Mucosa of stomach (tissue), 1 donor: ENCODE measurements around the gene TTC21A.

Experiments used
- H3K27me3 ChIP-seq: one replicate; pipeline ENCODE4 v1.7.0; 2013; ENCODE audit warnings: mild to moderate bottlenecking, low read length; ENCODE audit not compliant: control insufficient read depth, insufficient read depth
- H3K36me3 ChIP-seq: one replicate; pipeline ENCODE4 v1.7.0; 2013; ENCODE audit warnings: low read length; ENCODE audit not compliant: control insufficient read depth, insufficient read depth
- H3K4me1 ChIP-seq: one replicate; pipeline ENCODE4 v1.7.0; 2013; ENCODE audit warnings: mild to moderate bottlenecking, low read length; ENCODE audit not compliant: control insufficient read depth, insufficient read depth
- H3K4me3 ChIP-seq: one replicate; pipeline ENCODE4 v1.7.0; 2013; ENCODE audit warnings: low read length
- H3K9ac ChIP-seq: one replicate; pipeline ENCODE4 v1.7.0; 2013; ENCODE audit warnings: mild to moderate bottlenecking, low read length, moderate library complexity
- H3K9me3 ChIP-seq: one replicate; pipeline ENCODE4 v1.7.0; 2013; ENCODE audit warnings: mild to moderate bottlenecking, low read length, moderate library complexity; ENCODE audit not compliant: control insufficient read depth
- donor health status: Pancreatic carcinoma.

Gene TTC21A

DNA sequence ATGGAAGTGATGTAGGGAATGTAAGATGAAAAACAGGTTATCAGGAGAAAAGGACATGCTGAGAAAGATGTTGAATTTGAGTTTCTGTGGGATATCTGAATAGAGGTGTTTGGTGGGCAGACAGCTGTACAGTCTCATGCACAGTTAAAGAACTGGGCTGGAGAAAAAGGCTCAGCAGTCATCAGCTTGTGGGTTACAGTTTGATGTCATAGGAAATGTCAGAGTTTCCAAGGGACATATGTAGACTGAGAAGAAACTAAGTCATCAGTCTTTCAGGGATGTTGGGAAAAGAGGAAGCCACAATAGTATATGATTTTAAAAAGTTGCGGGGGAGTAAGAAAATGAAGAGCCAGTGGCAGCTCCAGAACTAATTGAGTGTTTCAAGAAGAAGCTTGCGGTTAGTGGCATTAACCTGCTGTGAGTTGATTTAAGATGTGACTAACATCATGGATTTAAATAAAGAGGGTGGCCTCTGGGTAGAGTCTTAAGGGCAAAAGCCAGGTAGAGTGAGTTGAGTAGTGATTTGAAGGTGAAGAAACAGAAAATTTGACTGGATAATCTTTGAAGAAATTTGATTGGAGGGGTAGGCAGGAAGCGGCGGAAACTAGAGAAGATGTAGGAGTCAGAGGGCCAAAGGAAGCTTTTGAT is 24.7 kb upstream of the TTC21A start:
- H3K9ac ChIP-seq, result no peak overlapping the region
- H3K27me3 ChIP-seq, result no peaks in the 10 kb centered on the region
- H3K9me3 ChIP-seq, result no peaks in the 10 kb centered on the region
- H3K4me3 ChIP-seq, result no peak overlapping the region
- H3K36me3 ChIP-seq, result no peaks in the 10 kb centered on the region
- H3K4me1 ChIP-seq, result no peaks in the 10 kb centered on the region

DNA sequence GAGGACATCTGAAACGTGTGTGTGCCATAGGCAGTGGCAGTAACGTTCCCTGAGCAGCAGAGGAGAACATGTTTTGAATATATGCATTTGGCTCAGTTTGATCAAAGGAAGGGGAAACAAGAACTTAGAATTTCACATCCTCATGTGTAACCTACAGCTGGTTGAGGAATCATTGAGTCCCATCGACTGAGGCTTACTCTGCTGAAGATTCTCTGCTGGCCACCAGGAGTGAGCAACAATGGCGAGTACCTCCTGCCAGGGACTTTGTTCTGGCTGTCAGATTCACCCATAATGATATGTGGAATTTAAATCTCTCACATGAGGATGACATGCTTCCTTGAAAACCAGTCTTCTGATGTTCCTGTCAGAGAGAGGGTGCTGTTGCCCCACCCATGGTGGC is 21.3 kb upstream of the TTC21A start:
- H3K9me3 ChIP-seq, result no peaks in the 10 kb centered on the region
- H3K9ac ChIP-seq, result no peak overlapping the region
- H3K4me3 ChIP-seq, result no peak overlapping the region
- H3K4me1 ChIP-seq, result no peaks in the 10 kb centered on the region
- no peaks in the 10 kb centered on the region for H3K27me3 ChIP-seq
- H3K36me3 ChIP-seq, result no peaks in the 10 kb centered on the region

DNA sequence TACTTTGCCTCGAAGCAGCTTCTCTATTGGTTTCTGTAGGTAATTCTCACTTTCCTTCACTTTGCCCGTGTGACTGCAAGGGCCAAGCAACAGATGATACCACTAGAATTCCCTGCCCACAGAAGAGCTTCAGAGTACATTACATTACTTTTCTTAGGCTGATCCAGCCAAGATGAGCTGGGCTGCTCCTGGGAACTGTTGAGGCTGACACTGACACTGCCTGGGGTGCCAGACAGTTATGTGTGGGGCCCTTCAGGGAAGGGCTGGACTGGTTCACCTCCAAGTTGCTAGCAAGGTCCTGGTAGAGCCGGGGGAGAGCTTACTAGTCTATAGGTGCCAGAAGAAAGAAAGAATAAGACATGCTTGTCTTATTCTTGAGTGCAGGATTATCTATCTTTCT is 19.0 kb upstream of the TTC21A start:
- Histone ChIP-seq H3K9ac (no peak overlapping the region), H3K27me3 (no peaks in the 10 kb centered on the region), H3K4me1 (no peaks in the 10 kb centered on the region), H3K36me3 (no peaks in the 10 kb centered on the region), H3K9me3 (no peaks in the 10 kb centered on the region), H3K4me3 (no peak overlapping the region)

DNA sequence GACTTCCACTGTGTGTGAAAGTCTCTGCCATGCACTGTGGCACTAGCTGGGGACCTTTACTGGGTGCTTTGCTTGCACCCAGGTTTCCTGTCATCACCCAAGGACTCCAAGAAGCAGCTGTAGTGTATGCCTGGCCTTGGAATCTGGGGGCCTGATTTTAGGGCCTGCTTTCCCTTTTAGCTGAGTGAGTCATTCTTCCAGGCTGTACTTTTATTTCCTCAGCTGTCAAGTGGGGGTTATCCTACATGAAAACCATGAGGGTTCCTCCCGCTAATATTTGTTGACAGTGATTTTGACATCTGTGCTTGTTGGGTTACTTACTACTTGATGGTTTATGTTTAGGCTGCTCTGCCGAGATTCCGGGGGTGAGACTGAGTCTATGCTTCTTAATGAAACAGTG is 18.6 kb upstream of the TTC21A start:
- H3K9me3 ChIP-seq, result no peaks in the 10 kb centered on the region
- H3K4me1 ChIP-seq, result no peaks in the 10 kb centered on the region
- no peak overlapping the region for H3K9ac ChIP-seq
- no peaks in the 10 kb centered on the region for H3K36me3 ChIP-seq
- H3K27me3 ChIP-seq, result no peaks in the 10 kb centered on the region
- no peak overlapping the region for H3K4me3 ChIP-seq

DNA sequence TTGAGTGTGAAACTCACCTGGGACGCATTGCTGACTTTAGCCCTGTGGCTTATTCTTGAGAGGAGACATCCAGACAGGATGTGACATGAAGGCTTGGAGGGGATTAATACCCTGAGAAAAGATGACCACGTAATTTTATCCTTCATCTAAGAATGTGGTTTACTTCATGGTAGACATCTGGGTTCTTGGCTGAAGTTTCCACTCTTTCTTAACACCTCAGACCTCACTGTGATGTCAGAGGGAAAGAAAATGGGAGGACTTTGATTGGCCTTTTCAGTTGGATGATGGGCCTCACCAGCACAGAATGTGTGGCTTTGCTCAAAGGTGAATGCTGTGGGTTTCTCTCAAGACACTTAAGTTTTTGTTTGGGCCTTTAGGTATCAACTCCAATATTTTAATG is 16.6 kb upstream of the TTC21A start:
- H3K36me3 ChIP-seq, result peaks cover 7% of the 10 kb centered on the region
- H3K4me3 ChIP-seq, result no peak overlapping the region
- H3K9ac ChIP-seq, result no peak overlapping the region
- H3K9me3 ChIP-seq, result no peaks in the 10 kb centered on the region
- H3K27me3 ChIP-seq, result no peaks in the 10 kb centered on the region
- H3K4me1 ChIP-seq, result no peaks in the 10 kb centered on the region

DNA sequence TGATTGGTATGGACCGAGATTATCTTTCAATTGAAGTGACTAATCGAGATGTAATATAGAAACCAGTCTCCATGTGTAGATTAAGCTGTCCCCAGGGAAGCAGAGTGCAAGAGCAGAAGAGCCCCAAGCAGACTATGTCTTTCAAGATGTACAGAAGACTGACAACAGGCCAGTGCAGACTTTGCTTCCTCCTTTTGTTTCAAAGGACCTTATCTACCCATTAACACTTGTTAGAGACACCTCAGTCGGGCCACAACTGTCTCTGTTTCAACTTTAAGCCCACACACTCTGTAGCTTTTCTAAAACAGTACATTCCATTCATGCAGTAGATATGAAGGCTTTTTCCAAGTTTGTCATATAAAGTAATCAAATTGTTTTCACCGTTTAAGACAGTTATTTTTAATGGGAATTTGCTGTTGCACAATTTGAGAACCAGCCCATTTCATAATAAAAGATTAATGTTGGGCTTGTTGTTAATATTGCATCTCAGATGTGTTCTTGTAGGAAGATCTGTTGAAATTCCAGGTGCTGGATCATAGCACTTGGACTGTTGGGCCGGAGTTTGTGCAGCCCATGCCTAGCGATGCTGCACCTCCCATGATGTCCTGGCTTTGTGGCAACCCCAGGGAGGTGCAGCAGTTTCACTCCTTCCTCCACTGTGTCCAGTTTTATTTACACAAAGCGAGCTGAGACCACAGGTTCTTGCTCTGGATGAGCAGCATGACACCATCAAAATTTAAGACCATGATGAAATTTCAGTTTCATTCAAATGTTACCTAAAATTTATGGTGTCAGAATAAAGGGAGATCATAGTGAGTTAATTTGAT is 12.4 kb upstream of the TTC21A start:
- H3K9ac ChIP-seq, result no peak overlapping the region
- no peak overlapping the region for H3K4me3 ChIP-seq

DNA sequence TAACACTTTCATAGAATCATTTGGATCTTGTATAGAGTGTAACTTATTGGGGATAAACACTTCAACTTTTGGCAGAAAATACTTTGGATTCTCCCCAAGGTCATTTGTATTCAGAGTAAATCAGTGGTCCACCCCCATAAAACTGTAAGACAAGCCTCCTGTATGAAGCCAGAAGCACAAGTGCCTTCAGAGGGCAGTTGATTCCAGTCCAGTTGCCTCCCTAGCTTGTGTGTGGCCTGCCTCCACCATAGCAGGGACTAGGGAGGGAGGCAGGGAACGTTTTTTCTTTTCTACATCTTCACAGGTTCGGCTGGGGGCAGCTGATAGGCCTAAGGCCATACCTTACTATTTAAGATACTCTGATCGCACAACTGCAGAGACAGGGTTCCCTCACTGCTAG is 11.7 kb upstream of the TTC21A start:
- peaks cover 47% of the 10 kb centered on the region for H3K36me3 ChIP-seq
- no peaks in the 10 kb centered on the region for H3K9me3 ChIP-seq
- no peaks in the 10 kb centered on the region for H3K27me3 ChIP-seq
- H3K9ac ChIP-seq, result no peak overlapping the region
- no peaks in the 10 kb centered on the region for H3K4me1 ChIP-seq
- H3K4me3 ChIP-seq, result no peak overlapping the region

More for the DNA sequence above, 12.4 kb upstream of the TTC21A start:
- Histone ChIP-seq H3K27me3 (no peaks in the 10 kb centered on the region), H3K9me3 (no peaks in the 10 kb centered on the region), H3K4me1 (no peaks in the 10 kb centered on the region), H3K36me3 (peaks cover 41% of the 10 kb centered on the region)

DNA sequence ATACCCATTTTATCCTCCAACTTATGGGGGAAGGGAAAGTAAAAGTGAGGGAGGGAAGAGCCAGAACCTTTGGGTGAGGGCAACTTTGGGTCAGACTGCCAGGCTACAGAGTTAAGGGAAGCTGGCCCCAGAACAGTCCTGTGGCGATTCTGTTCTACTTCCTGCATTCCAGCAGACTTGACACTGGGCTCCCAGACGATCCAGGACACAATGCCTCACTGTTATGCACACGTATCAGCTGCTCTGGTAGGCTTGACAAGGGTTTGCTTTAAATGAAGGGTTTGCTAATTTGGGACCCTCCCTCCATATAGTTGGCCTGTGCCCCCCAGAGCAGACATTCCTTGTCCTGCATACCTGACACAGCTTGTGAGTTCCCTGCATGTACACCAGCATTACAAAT is 10.7 kb upstream of the TTC21A start:
- Histone ChIP-seq H3K4me3 (no peak overlapping the region), H3K9ac (no peak overlapping the region), H3K9me3 (no peaks in the 10 kb centered on the region), H3K27me3 (no peaks in the 10 kb centered on the region), H3K4me1 (no peaks in the 10 kb centered on the region), H3K36me3 (peaks cover 50% of the 10 kb centered on the region)

DNA sequence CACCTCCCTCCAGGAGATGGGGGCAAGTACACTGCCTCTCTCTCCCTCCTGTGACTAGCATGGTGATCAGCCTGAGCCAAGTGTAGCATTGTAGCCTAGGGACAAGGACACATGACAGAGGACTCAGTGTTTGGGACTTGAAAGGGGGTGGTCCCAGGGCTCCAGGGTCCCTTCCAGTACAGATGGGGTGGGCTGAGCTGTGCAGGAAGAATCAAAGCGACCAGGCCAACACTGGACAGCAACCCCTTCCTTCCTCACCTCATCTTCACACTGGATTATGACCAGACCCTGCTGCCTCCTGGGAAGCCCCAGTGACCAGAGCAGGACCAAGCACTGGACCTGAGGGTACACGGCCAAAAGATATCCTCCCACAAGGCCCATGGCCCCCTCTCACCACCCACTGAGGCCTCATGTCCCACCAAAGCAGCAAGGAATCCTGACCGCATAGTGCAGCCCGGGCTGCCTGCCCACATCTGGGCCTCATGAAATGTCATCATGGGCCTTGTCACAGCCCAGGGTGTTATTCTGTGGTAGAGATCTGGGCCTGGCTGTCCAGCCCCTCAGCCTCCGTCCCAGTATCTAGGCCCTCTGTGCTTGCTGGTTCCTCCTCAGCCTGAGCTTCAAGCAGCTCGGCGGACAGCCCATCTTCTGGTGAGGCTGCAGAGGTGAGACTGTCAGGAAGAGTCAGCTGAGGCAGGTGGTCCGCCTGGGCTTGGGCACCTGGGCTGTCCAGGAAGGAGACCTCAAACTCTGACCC is 9.6 kb upstream of the TTC21A start:
- Histone ChIP-seq H3K4me3 (no peak overlapping the region), H3K27me3 (no peaks in the 10 kb centered on the region), H3K36me3 (peaks cover 50% of the 10 kb centered on the region), H3K9me3 (no peaks in the 10 kb centered on the region), H3K4me1 (no peaks in the 10 kb centered on the region), H3K9ac (no peak overlapping the region)

DNA sequence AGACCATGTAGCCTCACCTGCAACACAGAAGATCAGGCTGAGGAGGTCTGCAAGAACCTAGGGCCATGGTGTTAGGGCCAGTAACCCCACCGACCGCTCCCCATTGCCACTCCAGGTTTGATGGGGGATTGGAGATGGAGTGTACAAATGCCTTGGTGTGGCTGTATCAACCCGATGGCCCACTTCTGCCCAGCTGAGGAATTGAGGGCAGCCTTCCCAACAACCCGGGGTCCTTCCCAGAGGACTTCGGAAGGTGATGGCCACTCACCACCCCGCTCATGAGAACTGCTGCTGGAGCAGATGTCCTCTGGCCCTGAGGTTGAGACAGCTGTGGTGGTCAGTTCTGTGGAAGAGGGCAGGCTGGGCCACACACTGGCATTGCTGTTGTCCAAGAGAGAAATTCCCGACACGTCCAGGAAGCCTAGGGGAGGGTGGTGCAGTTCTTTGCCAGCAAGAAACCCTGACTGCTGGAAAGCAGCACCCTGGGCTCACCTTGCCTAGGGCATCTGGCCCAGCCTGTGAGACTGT is 8.9 kb upstream of the TTC21A start:
- no peak overlapping the region for H3K9ac ChIP-seq
- H3K4me3 ChIP-seq, result no peak overlapping the region
- no peaks in the 10 kb centered on the region for H3K27me3 ChIP-seq
- no peaks in the 10 kb centered on the region for H3K4me1 ChIP-seq
- peaks cover 50% of the 10 kb centered on the region for H3K36me3 ChIP-seq
- no peaks in the 10 kb centered on the region for H3K9me3 ChIP-seq

DNA sequence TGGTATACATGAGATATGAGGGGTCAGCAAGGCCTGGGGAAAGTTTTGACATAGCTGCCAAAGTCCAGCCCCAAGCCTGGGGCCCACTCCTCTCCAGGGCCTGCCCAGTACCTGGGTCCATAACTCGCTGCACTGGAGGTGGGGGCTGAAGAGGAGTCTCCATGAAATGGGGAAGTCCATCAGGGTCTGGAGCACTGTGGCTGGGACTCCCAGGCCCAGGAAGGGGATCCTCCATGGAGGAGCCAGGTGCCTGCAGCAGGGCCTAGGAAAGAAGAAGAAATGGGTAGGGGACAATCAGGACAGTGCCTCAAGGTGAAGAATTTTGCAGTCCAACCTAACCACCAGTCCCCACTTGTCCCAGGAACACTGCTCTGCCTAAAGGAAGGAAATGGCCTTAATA is 8.2 kb upstream of the TTC21A start:
- Histone ChIP-seq H3K4me3 (no peak overlapping the region), H3K9me3 (no peaks in the 10 kb centered on the region), H3K36me3 (peaks cover 50% of the 10 kb centered on the region), H3K4me1 (peaks cover 6% of the 10 kb centered on the region), H3K27me3 (no peaks in the 10 kb centered on the region), H3K9ac (no peak overlapping the region)
